HepG2 (cell line): ENCODE results near the gene HSF4. TPM values are rescaled to one million over a fixed set of nuclear protein-coding genes. Genes with fewer than 3 reads are reported as not detected.

Experiments
- CBX5 ChIP-seq: sonication (generic); formaldehyde crosslinking; IDR thresholded peaks from 2 replicates; pipeline ENCODE4 v1.4.0; 2020; ENCODE audit warnings: missing genetic modification reagents, borderline replicate concordance
- DMAP1 ChIP-seq: IDR thresholded peaks from 2 replicates; pipeline ENCODE4 v1.6.1; 2016
- HDAC1 ChIP-seq: sonication (generic); formaldehyde crosslinking; IDR thresholded peaks from 2 replicates; pipeline ENCODE4 v1.5.1; 2020; ENCODE audit warnings: mild to moderate bottlenecking, missing genetic modification reagents
- ISX ChIP-seq: sonication (generic); formaldehyde crosslinking; conservative IDR thresholded peaks from 2 replicates; pipeline ENCODE4 v1.5.0; 2020; ENCODE audit warnings: missing genetic modification reagents
- RFX1 ChIP-seq: fragments of 450-650 bp; IDR thresholded peaks from 2 replicates; pipeline ENCODE4 v1.6.1; 2017
- SATB2 ChIP-seq: sonication (generic); formaldehyde crosslinking; IDR thresholded peaks from 2 replicates; pipeline ENCODE4 v1.5.0; 2020; ENCODE audit warnings: missing genetic modification reagents
- SSRP1 ChIP-seq: IDR thresholded peaks from 2 replicates; pipeline ENCODE4 v1.6.1; 2016; ENCODE audit warnings: control low read depth
- ZBTB42 ChIP-seq: sonication (generic); formaldehyde crosslinking; IDR thresholded peaks from 2 replicates; pipeline ENCODE4 v1.5.0; 2020; ENCODE audit warnings: mild to moderate bottlenecking, missing genetic modification reagents
- ZFP90 ChIP-seq: sonication (generic); formaldehyde crosslinking; IDR thresholded peaks from 2 replicates; pipeline ENCODE4 v1.8.0; 2022; ENCODE audit warnings: missing genetic modification reagents, mild to moderate bottlenecking, inconsistent platforms, borderline replicate concordance
- ZNF30 ChIP-seq: sonication (generic); formaldehyde crosslinking; IDR thresholded peaks from 2 replicates; pipeline ENCODE4 v1.5.0; 2020; ENCODE audit warnings: mild to moderate bottlenecking, missing genetic modification reagents
- ZNF333 ChIP-seq: sonication (generic); formaldehyde crosslinking; IDR thresholded peaks from 2 replicates; pipeline ENCODE4 v1.4.0; 2020; ENCODE audit warnings: mild to moderate bottlenecking, missing genetic modification reagents, borderline replicate concordance
- ZNF44 ChIP-seq: sonication (generic); formaldehyde crosslinking; IDR thresholded peaks from 2 replicates; pipeline ENCODE4 v1.5.1; 2020; ENCODE audit warnings: mild to moderate bottlenecking, missing genetic modification reagents
- polyA plus RNA-seq, 8 experiments: library from polyadenylated mRNA; depleted of rRNA in 3 of 8; stranded (reverse) in 7 of 8; unstranded in 1 of 8; fragments of >200 nt; fragmentation: Illumina TruSeq in 4 of 8; extraction: Trizol in 4 of 8; gene quantifications; 2 replicates each; pipeline versions ENCODE4 v1.2.1 to v1.2.3, GENCODE V29; 2011 to 2016; ENCODE audit warnings: low read depth in 4 of 8, missing spikeins in 1 of 8, mixed read lengths in 1 of 8; ENCODE audit not compliant: insufficient read depth in 1 of 8
- total RNA-seq, 5 experiments: library from RNA; depleted of rRNA; stranded (reverse); fragments of >200 nt; fragmentation: Illumina TruSeq; extraction: Trizol; gene quantifications; 2 replicates each; pipeline ENCODE4 v1.2.3, GENCODE V29; 2016; ENCODE audit warnings: low read depth in 1 of 5
- TF ChIP-seq, protein P1 (sequence below): sonication (generic); formaldehyde crosslinking; IDR thresholded peaks from 2 replicates; pipeline ENCODE4 v1.4.0; 2020; ENCODE audit warnings: missing genetic modification reagents, mild to moderate bottlenecking, borderline replicate concordance
- TF ChIP-seq, protein P2 (sequence below): sonication (generic); formaldehyde crosslinking; IDR thresholded peaks from 2 replicates; pipeline ENCODE4 v1.4.0; 2020; ENCODE audit warnings: mild to moderate bottlenecking, missing genetic modification reagents, borderline replicate concordance
- TF ChIP-seq, protein P3 (sequence below): sonication (generic); formaldehyde crosslinking; conservative IDR thresholded peaks from 2 replicates; pipeline ENCODE4 v1.8.1; 2023; ENCODE audit warnings: missing genetic modification reagents
- TF ChIP-seq, protein P4 (sequence below): sonication (generic); formaldehyde crosslinking; IDR thresholded peaks from 2 replicates; pipeline ENCODE4 v1.8.0; 2022; ENCODE audit warnings: low read depth, missing genetic modification reagents
- TF ChIP-seq, protein P5 (sequence below): IDR thresholded peaks from 2 replicates; pipeline ENCODE4 v1.6.1; 2016; ENCODE audit warnings: low read depth, borderline replicate concordance
- TF ChIP-seq, protein P6 (sequence below): sonication (generic); formaldehyde crosslinking; IDR thresholded peaks from 2 replicates; pipeline ENCODE4 v1.4.0; 2020; ENCODE audit warnings: missing genetic modification reagents, mild to moderate bottlenecking, borderline replicate concordance

Gene HSF4
- total and polyA plus RNA-seq, 2 of the 13 experiments (the other 11 are each of a cell fraction or from before 2014, with no cell fraction given) = 3.5 to 16.9 TPM

DNA sequence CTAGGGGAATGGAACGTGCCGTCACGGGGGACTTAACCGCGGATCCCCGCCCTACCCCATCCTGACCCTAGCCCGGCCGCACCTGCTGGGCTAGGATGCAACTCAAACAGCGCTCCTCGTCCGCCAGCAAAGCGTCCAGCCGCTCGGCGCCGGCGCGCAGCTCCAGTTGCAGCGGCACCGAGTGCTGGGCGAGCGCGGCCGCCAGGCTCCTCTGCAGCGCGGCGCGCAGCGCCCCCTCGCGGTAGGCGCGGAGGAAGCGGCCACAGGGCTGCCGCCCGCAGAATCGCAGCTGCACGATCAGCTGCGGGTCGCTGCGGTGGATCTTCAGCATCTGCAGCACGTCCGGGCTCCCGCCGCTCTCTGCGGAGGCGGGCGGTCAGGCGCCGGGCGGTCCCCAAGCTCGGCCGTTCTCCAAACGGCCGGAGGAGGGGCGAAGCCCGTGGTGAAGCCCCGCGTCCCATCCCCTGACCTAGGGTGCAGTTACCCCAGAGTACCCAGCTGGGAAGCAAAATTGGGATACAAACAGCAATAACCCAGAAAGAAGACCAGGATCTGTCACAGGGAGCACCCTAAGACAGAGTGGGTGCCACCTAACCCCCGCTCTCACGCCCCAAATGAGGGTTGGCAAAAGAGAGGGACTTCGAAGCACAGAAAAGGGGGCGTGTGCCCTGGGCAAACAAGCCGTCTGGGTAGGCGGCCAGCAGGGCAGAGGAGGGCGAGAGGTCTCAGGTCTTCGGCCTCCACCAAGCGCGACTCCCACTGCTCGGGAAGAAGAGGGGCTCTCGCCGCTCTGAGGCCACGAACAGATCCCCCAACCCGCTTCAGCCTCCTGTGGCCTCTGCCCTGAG, 9.0 kb upstream of the HSF4 start (continued):
- TF ChIP-seq, protein P1, sequence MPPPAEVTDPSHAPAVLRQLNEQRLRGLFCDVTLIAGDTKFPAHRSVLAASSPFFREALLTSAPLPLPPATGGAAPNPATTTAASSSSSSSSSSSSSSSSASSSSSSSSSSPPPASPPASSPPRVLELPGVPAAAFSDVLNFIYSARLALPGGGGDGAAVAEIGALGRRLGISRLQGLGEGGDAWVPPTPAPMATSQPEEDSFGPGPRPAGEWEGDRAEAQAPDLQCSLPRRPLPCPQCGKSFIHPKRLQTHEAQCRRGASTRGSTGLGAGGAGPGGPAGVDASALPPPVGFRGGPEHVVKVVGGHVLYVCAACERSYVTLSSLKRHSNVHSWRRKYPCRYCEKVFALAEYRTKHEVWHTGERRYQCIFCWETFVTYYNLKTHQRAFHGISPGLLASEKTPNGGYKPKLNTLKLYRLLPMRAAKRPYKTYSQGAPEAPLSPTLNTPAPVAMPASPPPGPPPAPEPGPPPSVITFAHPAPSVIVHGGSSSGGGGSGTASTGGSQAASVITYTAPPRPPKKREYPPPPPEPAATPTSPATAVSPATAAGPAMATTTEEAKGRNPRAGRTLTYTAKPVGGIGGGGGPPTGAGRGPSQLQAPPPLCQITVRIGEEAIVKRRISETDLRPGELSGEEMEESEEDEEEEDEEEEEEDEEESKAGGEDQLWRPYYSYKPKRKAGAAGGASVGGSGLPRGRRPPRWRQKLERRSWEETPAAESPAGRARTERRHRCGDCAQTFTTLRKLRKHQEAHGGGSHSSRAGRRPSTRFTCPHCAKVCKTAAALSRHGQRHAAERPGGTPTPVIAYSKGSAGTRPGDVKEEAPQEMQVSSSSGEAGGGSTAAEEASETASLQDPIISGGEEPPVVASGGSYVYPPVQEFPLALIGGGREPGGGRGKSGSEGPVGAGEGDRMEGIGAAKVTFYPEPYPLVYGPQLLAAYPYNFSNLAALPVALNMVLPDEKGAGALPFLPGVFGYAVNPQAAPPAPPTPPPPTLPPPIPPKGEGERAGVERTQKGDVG (CRISPR knock-in tag) = no peak
- TF ChIP-seq ZNF44 = no peak
- TF ChIP-seq RFX1 = no peak
- no peak for TF ChIP-seq ZNF30 (CRISPR knock-in tag)
- TF ChIP-seq ZBTB42 (CRISPR knock-in tag) = 0 out of 2 replicates have a peak, but pooled peaks have one; percentile 44
- no peak for TF ChIP-seq SSRP1 (CRISPR knock-in tag)
- no peak for TF ChIP-seq ZFP90 (CRISPR knock-in tag)
- no peak for TF ChIP-seq DMAP1 (CRISPR knock-in tag)
- no peak for TF ChIP-seq ISX (CRISPR knock-in tag)
- no peak; the same call in 1 of the 2 replicates for TF ChIP-seq CBX5 (CRISPR knock-in tag)
- no peak for TF ChIP-seq SATB2 (CRISPR knock-in tag)
- TF ChIP-seq, protein P2, sequence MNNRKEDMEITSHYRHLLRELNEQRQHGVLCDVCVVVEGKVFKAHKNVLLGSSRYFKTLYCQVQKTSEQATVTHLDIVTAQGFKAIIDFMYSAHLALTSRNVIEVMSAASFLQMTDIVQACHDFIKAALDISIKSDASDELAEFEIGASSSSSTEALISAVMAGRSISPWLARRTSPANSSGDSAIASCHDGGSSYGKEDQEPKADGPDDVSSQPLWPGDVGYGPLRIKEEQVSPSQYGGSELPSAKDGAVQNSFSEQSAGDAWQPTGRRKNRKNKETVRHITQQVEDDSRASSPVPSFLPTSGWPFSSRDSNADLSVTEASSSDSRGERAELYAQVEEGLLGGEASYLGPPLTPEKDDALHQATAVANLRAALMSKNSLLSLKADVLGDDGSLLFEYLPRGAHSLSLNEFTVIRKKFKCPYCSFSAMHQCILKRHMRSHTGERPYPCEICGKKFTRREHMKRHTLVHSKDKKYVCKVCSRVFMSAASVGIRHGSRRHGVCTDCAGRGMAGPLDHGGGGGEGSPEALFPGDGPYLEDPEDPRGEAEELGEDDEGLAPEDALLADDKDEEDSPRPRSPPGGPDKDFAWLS (CRISPR knock-in tag) = no peak
- TF ChIP-seq ZNF333 (CRISPR knock-in tag) = no peak; the same call in 1 of the 2 replicates
- TF ChIP-seq, protein P3, sequence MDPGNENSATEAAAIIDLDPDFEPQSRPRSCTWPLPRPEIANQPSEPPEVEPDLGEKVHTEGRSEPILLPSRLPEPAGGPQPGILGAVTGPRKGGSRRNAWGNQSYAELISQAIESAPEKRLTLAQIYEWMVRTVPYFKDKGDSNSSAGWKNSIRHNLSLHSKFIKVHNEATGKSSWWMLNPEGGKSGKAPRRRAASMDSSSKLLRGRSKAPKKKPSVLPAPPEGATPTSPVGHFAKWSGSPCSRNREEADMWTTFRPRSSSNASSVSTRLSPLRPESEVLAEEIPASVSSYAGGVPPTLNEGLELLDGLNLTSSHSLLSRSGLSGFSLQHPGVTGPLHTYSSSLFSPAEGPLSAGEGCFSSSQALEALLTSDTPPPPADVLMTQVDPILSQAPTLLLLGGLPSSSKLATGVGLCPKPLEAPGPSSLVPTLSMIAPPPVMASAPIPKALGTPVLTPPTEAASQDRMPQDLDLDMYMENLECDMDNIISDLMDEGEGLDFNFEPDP (CRISPR knock-in tag) = no peak
- TF ChIP-seq, protein P4, sequence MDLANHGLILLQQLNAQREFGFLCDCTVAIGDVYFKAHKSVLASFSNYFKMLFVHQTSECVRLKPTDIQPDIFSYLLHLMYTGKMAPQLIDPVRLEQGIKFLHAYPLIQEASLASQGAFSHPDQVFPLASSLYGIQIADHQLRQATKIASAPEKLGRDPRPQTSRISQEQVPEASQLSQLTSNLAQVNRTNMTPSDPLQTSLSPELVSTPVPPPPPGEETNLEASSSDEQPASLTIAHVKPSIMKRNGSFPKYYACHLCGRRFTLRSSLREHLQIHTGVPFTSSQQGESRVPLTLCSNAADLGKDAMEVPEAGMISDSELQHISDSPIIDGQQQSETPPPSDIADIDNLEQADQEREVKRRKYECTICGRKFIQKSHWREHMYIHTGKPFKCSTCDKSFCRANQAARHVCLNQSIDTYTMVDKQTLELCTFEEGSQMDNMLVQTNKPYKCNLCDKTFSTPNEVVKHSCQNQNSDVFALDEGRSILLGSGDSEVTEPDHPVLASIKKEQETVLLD = no peak
- TF ChIP-seq, protein P5, sequence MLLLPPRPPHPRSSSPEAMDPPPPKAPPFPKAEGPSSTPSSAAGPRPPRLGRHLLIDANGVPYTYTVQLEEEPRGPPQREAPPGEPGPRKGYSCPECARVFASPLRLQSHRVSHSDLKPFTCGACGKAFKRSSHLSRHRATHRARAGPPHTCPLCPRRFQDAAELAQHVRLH = 0 out of 2 replicates have a peak, but pooled peaks have one; percentile 31
- TF ChIP-seq, protein P6, sequence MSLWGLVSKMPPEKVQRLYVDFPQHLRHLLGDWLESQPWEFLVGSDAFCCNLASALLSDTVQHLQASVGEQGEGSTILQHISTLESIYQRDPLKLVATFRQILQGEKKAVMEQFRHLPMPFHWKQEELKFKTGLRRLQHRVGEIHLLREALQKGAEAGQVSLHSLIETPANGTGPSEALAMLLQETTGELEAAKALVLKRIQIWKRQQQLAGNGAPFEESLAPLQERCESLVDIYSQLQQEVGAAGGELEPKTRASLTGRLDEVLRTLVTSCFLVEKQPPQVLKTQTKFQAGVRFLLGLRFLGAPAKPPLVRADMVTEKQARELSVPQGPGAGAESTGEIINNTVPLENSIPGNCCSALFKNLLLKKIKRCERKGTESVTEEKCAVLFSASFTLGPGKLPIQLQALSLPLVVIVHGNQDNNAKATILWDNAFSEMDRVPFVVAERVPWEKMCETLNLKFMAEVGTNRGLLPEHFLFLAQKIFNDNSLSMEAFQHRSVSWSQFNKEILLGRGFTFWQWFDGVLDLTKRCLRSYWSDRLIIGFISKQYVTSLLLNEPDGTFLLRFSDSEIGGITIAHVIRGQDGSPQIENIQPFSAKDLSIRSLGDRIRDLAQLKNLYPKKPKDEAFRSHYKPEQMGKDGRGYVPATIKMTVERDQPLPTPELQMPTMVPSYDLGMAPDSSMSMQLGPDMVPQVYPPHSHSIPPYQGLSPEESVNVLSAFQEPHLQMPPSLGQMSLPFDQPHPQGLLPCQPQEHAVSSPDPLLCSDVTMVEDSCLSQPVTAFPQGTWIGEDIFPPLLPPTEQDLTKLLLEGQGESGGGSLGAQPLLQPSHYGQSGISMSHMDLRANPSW (CRISPR knock-in tag) = no peak
- 0 out of 2 replicates have a peak, but pooled peaks have one; percentile 7 for TF ChIP-seq HDAC1 (CRISPR knock-in tag)
